Measurements from ENCODE around the gene GTF3C4. TPM values are rescaled to one million over a fixed set of nuclear protein-coding genes. Genes with fewer than 3 reads are reported as not detected.
A peak's percentile ranks its signal among the peaks of the same experiment; 100 is the strongest.

Gene GTF3C4
- total RNA-seq, 1 experiment from 2014 or later = 40.8 TPM

GRCh38 chr9:132644251-132644650 lies 26.0 kb upstream of the GTF3C4 start:
- H3K36me3 ChIP-seq (ENCODE audit: insufficient read depth, low read length, poor library complexity, severe bottlenecking) = peaks cover 65% of the 10 kb centered on the region
- BruUV-seq (replicated peaks) = no TSS peak
- intact Hi-C loops (cut with micrococcal nuclease; ENCODE audit: unreplicated experiment) = no loop called here
- no peak overlapping the region for H3K27ac ChIP-seq (ENCODE audit: low read depth, low read length, poor library complexity, severe bottlenecking)
- no peaks in the 10 kb centered on the region for H3K4me1 ChIP-seq (ENCODE audit: insufficient read depth, low read length, poor library complexity, severe bottlenecking)
- no peaks in the 10 kb centered on the region for H3K9me3 ChIP-seq (ENCODE audit: low read depth, low read length, poor library complexity, severe bottlenecking)
- H3K27me3 ChIP-seq (replicated peaks; ENCODE audit: insufficient read depth, low read depth, low read length, poor library complexity) = no peaks in the 10 kb centered on the region
- no peak for DNase-seq (ENCODE audit: low spot score)
- ChIA-PET CTCF (no interaction called here), POLR2A (ENCODE audit: low non-redundant PET) (no interaction called here)
- TF ChIP-seq CTCF (conservative IDR thresholded peaks at IDR 0.05; ENCODE audit: low read depth, low read length) (peak; percentile 32), EZH2 (IDR thresholded peaks at IDR 0.05; ENCODE audit: borderline replicate concordance, low read depth, low read length, poor library complexity, severe bottlenecking) (no peak)
- no peak overlapping the region for H3K4me3 ChIP-seq (ENCODE audit: low read depth, low read length, poor library complexity, severe bottlenecking)

- Histone ChIP-seq H3K4me1 (ENCODE audit: insufficient read depth, low read length, poor library complexity, severe bottlenecking) (no peaks in the 10 kb centered on the region), H3K27me3 (replicated peaks; ENCODE audit: insufficient read depth, low read depth, low read length, poor library complexity) (no peaks in the 10 kb centered on the region), H3K9me3 (ENCODE audit: low read depth, low read length, poor library complexity, severe bottlenecking) (no peaks in the 10 kb centered on the region), H3K4me3 (ENCODE audit: low read depth, low read length, poor library complexity, severe bottlenecking) (no peak overlapping the region), H3K36me3 (ENCODE audit: insufficient read depth, low read length, poor library complexity, severe bottlenecking) (peaks cover 68% of the 10 kb centered on the region), H3K27ac (ENCODE audit: low read depth, low read length, poor library complexity, severe bottlenecking) (no peak overlapping the region)
- no TSS peak for BruUV-seq (replicated peaks)
- POLR2A ChIA-PET (ENCODE audit: low non-redundant PET) = no interaction called here
- intact Hi-C loops (cut with micrococcal nuclease; ENCODE audit: unreplicated experiment) = no loop called here
- TF ChIP-seq CTCF (conservative IDR thresholded peaks at IDR 0.05; ENCODE audit: low read depth, low read length) (no peak), EZH2 (IDR thresholded peaks at IDR 0.05; ENCODE audit: borderline replicate concordance, low read depth, low read length, poor library complexity, severe bottlenecking) (no peak)
- DNase-seq (ENCODE audit: low spot score) = no peak
- CTCF ChIA-PET = no interaction called here
Observed at GRCh38 chr9:132645306-132645705, 25.0 kb upstream of the GTF3C4 start.

- BruUV-seq (replicated peaks) = no TSS peak
- no peak for DNase-seq (ENCODE audit: low spot score)
- ChIA-PET CTCF (no interaction called here), POLR2A (ENCODE audit: low non-redundant PET) (no interaction called here)
- peaks cover 71% of the 10 kb centered on the region for H3K36me3 ChIP-seq (ENCODE audit: insufficient read depth, low read length, poor library complexity, severe bottlenecking)
- H3K27ac ChIP-seq (ENCODE audit: low read depth, low read length, poor library complexity, severe bottlenecking) = no peak overlapping the region
- TF ChIP-seq CTCF (conservative IDR thresholded peaks at IDR 0.05; ENCODE audit: low read depth, low read length) (no peak), EZH2 (IDR thresholded peaks at IDR 0.05; ENCODE audit: borderline replicate concordance, low read depth, low read length, poor library complexity, severe bottlenecking) (no peak)
- intact Hi-C loops (cut with micrococcal nuclease; ENCODE audit: unreplicated experiment) = no loop called here
- no peaks in the 10 kb centered on the region for H3K9me3 ChIP-seq (ENCODE audit: low read depth, low read length, poor library complexity, severe bottlenecking)
- H3K4me1 ChIP-seq (ENCODE audit: insufficient read depth, low read length, poor library complexity, severe bottlenecking) = no peaks in the 10 kb centered on the region
- no peak overlapping the region for H3K4me3 ChIP-seq (ENCODE audit: low read depth, low read length, poor library complexity, severe bottlenecking)
- no peaks in the 10 kb centered on the region for H3K27me3 ChIP-seq (replicated peaks; ENCODE audit: insufficient read depth, low read depth, low read length, poor library complexity)
Observed at GRCh38 chr9:132645711-132646110, 24.6 kb upstream of the GTF3C4 start.

All from A673 (cell line).